HG03066 (cell line): ENCODE measurements around the gene TMEM139.
A peak's percentile ranks its signal among the peaks of the same experiment; 100 is the strongest.
"Not testable (repeated sequence)": the region's sequence is repeated elsewhere in the genome, so short reads cannot be mapped to it uniquely, and the experiment has no call there.

Experiments
- ATAC-seq: cut with Tn5 transposase; IDR thresholded peaks from one replicate; pipeline ENCODE4 v1.9.1; 2021; ENCODE audit warnings: low read depth; ENCODE audit not compliant: unreplicated experiment

Gene TMEM139

DNA sequence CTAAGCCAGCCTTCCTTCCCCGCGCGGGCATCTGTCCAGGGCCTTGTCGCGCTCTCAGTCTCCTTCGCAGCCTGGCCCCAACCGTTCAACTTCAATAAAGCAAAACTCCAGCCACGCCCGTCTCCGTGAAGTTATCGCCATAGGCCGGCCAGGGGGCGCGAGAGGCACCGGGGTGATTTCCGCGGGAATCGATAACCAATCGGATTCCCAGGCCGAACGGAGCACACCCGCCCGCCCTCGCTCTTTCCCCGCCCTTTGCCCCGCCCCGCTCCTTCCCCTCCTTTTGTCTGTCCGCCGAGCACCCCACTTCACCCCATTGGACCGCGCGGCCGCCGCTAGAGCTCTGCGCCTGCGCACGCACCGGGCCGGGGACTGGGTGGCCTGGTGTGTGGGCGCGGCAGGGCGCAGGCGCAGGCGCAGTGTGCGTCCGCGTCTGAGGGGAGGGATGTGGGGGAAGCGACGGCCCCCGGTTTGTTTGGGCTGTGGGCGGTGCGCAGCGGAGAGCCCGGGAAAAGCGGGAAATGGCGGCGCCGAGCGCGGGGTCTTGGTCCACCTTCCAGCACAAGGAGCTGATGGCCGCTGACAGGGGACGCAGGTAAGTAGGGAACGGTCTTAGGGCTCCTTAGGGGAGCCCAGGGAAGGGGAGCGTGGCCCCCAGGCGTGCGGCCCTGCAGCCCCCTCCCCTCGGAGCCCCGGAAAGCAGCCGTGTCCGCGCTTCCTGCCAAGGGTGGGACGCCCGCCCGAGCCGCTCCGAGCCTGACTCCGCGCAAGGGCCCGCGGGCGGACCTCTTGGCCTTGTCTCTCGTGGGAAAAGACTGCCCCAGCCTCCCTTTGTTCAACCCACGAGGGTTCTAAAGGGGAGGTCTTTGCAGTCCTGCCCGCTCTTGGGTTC is 3.4 kb downstream of the TMEM139 start, which contains the start of gene CASP2:
TSS of gene CASP2 (plus strand) at position 417 of the 892 bp plus-strand sequence. CDS start at position 522, 105 bp downstream.
- peak; percentile 87 for ATAC-seq

DNA sequence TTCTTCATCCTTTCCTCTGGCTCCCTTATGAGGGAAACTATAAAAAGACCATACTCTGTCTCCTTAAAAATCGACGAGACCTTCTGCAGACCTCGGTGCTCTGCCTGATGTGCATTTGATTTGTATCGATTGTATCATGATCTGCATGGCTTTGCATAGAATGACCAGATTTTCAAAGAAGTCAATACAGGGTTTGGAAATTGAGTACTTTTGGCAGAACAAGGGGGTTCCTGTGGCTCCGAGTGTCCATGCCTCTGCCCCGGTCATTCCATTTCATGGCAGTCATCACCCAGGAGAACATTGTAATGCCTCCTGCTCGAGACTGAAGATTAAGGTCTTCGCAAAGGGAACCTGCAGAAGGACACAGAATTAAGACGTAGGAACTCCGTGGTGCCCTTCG is 4.1 kb downstream of the TMEM139 start:
- ATAC-seq = no peak

DNA sequence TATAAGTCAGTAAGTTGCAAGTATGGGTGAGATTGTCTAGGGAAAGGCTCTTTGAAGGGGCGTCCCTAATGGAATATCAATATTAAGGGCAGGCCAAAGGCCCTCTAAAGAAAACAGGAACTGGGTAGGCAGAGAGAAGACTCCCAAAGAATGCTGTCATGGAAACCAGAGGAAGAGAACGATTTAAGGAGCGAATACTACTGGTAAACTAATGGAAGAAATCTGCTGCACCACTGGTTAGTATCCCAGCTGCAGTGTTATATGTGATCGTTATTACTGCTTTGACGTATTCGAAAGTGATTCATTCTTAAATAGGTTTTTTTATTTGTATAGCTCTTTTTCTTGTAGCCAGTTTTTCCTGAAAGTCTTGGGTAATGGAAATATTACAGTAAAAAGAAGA is 4.7 kb downstream of the TMEM139 start:
- ATAC-seq = no peak

DNA sequence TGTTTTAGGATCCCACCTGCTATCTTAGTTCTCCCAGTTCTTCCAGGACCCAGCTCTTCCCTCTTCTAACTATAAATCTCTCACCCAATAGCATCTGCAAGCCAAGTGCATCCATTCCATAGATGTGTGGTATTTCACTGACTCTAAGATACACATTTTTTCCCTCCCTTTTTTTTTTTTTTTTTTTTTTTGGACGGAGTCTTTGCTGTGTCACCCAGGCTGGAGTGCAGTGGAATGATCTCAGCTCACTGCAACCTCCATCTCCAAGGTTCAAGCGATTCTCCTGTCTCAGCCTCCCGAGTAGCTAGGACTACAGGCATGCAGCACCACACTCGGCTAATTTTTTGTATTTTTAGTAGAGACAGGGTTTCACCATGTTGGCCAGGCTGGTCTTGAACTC is 5.1 kb downstream of the TMEM139 start:
- ATAC-seq = not testable (repeated sequence)

DNA sequence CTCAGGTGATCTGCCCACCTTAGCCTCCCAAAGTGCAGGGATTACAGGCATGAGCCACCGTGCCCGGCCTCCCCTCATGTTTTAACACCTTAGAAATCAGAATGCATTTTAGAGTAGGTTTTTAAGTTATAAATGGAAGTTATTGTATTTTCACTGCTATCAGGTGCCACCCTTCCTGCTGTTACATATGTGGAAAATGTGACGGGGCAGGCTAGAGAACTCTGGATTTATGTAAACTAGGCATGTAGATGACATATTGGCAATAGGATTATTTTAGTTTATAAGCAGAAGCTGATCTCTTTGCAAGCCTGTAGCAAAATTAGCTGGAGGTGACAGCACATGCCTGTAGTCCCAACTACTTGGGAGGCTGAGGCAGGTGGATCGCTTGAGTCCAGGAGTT is 5.5 kb downstream of the TMEM139 start:
- no peak for ATAC-seq

DNA sequence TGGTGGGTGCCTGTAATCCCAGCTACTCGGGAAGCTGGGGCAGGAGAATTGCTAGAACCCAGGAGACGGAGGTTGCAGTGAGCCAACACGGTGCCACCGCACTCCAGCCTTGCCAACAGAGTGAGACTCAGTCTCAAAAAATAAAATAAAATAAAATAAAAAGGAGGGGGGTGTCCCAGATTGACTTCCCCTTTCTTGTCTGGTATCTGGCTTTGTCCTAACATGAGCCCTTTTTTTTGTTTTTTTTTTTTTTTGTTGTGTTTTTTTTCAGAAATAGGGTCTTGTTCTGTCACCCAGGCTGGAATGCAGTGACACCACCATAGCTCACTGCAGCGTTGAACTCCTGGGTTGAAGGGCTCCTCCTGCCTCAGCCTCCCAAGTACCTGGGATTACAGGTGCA is 8.1 kb downstream of the TMEM139 start:
- ATAC-seq = no peak

DNA sequence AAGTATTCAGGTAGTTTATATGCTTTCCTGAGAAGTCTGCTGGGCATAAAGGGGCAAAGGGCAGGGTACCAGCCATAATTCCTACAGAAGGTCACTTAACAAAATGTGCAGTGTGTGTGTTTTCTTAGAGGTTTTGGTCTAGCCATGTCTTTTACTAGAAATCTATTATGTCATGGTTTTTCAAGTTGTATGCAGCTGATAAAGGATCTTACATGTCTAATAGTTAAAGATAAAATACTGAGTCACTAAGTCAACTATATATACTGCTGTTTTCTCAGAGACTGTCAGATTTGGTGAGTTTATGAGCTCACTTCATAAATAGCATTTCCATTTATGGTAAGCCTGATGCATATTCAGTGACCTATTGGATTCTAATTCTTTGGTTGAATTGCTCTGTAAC is 11.1 kb downstream of the TMEM139 start:
- no peak for ATAC-seq

DNA sequence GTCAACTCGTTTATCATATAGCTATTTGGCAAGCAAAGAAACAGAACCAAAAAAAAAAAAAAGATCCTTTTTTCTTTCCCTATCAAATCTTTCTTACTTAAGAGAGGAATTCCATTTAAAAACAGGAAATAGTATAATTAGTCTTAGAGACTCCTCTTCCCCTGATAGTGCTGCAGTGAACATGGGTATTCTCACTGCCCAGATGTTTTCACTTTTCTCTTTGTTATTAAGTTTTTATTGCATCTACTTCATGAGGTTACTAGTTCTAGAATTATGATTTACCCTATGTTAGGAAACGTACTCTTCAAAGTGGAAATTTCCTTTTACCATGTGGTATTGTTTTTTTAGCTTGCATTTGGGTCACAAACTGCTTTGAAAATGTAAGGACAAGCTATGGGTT is 11.9 kb downstream of the TMEM139 start:
- no peak for ATAC-seq

DNA sequence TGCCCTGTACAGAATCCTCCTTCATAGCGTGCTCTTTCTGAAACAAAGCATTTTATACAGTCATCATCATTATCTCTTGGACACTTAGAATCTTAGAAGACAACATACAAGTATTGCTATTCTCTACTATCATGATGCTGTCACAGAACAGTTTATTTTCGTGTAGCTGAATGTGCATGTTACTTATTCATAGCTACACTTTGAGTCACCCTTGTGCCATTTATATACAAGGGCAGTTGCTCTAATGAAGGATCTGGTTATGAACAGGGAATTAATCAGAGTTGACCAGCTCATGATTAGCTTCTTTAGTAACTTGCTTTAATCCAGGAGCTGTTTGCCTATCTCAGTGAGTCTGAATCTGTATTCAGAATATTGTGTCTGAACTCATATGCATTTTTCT is 14.6 kb downstream of the TMEM139 start:
- no peak for ATAC-seq

DNA sequence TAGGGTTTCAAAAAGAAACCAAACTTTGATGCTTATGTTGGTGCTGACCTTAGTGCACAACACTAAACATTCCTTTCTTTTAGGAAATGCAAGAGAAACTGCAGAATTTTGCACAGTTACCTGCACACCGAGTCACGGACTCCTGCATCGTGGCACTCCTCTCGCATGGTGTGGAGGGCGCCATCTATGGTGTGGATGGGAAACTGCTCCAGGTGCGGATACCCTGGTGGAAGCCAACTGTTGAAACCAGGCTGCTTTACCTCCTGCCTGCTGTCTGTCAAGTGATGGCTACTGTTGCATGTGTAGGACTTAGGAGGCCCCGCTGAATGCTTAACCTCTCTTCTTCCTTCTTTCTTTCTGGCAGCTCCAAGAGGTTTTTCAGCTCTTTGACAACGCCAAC is 15.1 kb downstream of the TMEM139 start:
- ATAC-seq = no peak

DNA sequence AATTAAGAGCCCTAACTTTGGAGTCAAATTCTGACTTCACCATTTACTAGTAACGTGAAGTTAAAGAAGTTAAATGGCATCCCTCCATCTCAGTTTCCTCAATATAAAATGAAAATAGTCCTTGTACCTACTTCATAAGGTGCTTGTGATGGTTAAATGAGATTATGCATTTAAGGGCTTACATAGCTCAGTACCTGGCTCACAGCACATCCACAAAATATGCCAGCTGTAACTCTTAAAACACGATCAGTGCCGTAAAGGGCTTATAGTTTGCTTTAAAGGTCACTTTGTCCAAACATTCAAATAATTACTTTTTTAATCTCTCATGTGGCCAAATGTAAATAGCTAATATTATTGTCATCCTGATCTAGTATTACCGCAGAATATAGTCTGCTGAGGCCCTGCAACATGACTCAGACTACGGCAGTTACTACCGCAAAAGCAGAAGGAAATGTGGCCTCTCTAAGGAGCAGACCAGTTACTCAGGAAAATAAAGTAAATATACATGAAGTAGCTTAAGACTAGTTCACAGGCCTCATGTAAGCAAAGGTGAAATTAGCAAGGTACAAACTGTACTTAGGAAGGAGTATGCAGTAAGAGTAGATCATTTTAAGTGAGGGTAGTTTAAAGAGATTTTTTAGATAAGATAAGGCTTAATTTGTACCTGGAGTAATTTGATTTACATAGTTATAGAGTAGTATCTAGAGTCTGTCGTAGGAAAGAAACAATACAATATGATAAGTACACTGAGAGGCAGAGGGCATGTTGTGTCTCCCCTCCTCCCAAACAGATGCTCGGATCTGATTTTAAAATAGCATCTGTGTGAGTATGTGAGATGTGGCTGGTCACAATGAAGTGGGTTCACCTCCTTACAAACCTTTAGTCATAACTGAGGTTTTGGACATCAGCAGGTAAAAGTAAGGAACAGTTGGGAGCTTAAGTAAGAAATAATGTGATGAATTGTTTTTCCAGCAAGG is 16.5 kb downstream of the TMEM139 start:
- no peak for ATAC-seq

DNA sequence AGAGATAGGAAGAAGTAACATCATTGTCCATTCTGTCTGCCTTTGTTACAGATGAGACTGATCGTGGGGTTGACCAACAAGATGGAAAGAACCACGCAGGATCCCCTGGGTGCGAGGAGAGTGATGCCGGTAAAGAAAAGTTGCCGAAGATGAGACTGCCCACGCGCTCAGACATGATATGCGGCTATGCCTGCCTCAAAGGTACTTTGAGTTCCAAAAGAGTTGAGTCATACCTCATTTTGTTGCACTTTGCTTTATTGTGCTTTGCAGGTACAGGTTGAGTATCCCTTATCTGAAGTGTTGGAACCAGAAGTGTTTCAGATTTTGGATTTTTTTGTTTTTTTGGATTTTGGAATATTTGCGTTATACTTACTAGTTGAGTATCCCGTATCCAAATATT is 19.0 kb downstream of the TMEM139 start:
- no peak for ATAC-seq

DNA sequence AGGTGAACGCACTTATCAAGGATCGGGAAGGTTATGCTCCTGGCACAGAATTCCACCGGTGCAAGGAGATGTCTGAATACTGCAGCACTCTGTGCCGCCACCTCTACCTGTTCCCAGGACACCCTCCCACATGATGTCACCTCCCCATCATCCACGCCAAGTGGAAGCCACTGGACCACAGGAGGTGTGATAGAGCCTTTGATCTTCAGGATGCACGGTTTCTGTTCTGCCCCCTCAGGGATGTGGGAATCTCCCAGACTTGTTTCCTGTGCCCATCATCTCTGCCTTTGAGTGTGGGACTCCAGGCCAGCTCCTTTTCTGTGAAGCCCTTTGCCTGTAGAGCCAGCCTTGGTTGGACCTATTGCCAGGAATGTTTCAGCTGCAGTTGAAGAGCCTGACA is 20.2 kb downstream of the TMEM139 start:
- ATAC-seq = no peak

DNA sequence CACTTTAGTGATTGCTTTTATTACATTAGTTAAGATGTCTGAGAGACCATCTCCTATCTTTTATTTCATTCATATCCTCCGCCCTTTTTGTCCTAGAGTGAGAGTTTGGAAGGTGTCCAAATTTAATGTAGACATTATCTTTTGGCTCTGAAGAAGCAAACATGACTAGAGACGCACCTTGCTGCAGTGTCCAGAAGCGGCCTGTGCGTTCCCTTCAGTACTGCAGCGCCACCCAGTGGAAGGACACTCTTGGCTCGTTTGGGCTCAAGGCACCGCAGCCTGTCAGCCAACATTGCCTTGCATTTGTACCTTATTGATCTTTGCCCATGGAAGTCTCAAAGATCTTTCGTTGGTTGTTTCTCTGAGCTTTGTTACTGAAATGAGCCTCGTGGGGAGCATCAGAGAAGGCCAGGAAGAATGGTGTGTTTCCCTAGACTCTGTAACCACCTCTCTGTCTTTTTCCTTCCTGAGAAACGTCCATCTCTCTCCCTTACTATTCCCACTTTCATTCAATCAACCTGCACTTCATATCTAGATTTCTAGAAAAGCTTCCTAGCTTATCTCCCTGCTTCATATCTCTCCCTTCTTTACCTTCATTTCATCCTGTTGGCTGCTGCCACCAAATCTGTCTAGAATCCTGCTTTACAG is 20.8 kb downstream of the TMEM139 start:
- ATAC-seq = no peak

DNA sequence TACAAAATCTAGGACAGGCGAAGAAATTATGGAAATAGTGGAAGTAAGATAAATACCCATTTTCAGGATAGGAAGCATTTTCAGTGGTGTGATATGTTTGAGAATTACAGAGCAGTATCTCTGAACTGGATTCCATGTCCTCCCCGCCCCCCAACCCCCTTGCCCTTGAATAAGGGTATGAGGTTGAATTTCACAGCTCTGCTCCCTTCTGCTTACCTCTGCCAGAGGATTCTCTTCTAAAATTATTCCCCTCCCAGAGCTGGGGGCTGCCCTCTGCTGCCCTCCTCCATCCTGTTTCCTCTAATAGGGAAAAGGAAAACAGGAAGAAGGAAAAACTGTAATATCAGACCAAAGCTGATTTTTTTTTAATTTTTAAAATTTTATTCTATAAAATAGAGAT is 23.9 kb downstream of the TMEM139 start:
- no peak for ATAC-seq

DNA sequence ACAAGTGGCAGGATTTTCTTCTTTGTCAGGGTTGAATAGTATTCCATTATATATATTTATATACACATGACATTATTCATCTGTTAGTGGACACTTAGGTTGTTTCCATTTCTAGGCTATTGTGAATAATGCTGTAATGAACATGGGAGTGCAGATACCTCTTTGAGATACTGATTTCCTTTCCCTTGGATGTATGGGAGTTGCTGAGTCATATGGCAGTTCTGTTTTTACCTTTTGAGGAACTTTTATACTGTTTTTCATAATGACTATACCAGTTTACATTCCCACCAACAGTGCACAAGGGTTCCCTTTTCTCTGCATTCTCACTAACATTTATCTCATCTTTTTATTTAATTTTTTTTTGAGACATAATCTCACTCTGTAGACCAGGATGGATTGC is 29.4 kb downstream of the TMEM139 start:
- no peak for ATAC-seq

DNA sequence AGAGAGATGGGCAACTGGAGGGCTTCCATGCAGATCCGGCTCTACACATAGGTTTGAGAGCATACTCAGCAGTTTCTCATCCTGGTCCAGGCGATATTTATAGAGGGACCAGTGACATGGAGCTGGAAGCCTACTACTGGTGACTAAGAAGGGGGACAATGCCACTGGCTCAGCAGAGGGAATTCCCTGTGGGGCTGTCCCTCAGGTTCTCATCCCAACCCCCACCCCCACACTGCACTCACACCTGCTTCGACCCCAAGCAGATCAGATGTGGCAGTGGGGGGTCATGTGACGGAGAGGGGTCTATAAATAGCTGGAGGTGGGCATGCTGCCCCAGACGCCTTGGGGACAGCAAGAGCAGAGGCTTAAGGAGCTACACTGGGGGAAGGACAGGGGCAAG is 31.0 kb downstream of the TMEM139 start, which contains the start of gene CLCN1:
TSS of gene CLCN1 (plus strand) at position 336 of the 400 bp plus-strand sequence. CDS start 102 bp downstream, outside the sequence.
- no peak for ATAC-seq

DNA sequence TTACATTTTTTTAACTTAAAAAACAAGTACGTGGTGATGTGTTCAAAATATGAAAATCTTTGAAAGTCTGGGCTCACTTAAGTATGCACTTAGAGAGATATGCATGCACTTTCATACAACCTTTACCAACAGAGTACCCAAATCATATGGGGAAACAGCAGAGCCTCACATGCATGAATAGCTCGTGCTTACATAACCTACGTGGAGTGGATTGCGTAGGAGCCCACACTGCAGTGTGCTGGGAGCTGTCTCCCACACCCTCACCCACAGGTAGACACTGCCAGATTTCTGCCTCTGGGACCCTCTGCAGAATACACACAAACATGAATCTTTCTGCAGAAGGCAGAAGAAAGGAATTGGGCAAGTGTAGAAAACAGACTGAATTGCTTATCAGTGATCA is 31.7 kb downstream of the TMEM139 start:
- no peak for ATAC-seq

DNA sequence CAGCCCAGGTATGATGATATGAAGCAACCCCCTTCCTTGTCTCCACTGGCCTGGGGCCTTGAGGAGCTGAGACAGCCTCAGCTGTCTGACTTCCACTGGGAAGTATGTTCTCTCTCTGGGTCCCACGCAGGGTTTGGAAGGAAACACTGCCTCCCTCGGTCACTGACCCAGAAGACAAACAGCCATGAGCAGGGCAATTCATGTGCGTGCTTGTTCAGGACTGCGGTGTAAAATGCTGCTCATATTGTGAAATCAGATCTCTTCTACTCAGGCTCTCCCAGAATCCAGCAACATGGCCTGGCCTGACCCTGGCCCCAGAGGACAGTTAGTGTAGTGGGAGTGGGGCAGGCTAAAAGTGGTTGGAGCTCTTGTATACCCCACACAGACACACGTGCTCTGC is 33.9 kb downstream of the TMEM139 start:
- no peak for ATAC-seq

DNA sequence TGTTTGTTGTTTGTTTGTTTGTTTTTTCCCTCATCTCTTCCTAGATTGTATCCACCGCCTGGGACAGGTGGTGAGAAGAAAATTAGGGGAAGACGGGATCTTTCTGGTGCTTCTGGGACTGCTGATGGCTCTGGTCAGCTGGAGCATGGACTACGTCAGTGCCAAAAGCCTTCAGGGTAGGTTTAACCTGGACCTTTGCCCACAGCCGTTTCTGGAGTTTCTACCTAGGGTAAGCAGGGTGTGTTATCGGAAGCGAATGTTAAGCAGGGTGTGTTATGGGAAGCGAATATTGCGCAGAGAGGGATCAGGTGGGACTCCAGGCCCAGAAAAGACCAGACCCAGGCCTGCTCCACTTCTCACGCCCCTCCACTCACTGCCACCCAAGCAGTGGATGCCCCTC is 35.9 kb downstream of the TMEM139 start:
- ATAC-seq = no peak

DNA sequence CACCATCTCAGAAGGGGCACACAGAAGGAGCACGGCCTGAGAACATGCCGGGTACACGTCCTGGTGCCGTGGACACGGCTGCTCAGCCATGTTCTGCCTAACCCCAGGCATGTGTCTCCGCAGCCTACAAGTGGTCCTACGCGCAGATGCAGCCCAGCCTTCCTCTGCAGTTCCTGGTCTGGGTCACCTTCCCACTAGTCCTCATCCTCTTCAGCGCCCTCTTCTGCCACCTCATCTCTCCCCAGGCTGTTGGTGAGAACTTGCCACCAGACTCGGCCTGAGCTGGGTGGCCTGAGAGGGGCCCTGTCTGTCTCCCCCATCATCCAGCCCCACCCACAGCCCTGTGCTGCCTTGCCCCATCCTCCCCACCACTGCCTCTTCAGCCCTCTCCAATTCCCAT is 36.5 kb downstream of the TMEM139 start:
- no peak for ATAC-seq
